GM12878 (cell line): ENCODE data around the gene UBXN10. TPM values are rescaled to one million over a fixed set of nuclear protein-coding genes. Genes with fewer than 3 reads are reported as not detected.

Experiments used
- ATAC-seq: fragments of 200-7000 bp; cut with Tn5 transposase; 3 replicates; pipeline ENCODE4 v1.9.1; 2020; ENCODE audit warnings: mild to moderate bottlenecking, moderate library complexity
- BruUV-seq: library from RNA; stranded (reverse); fragments of 400-500 nt; replicated peaks from 2 replicates; lab custom pipeline; 2021; lab: Mats Ljungman, UMichigan
- CTCF ChIA-PET: fragments of 300-600 bp; sonication (Branson Sonifier 250); formaldehyde crosslinking; extraction: SDS; loops from one replicate; lab custom pipeline; 2021; ENCODE audit warnings: inconsistent platforms; lab: Yijun Ruan, JAX
- POLR2A ChIA-PET: fragments of 350-600 bp; formaldehyde crosslinking; extraction: SDS; loops from one replicate; lab custom pipeline; 2021; ENCODE audit warnings: inconsistent platforms; lab: Charles Lee
- RAD21 ChIA-PET: fragments of 300-600 bp; sonication (Branson Sonifier 250); formaldehyde crosslinking; loops from one replicate; lab custom pipeline; 2023; ENCODE audit warnings: antibody characterized with exemption; ENCODE audit not compliant: unreplicated experiment; lab: Charles Lee
- SMC1A ChIA-PET: fragments of 300-600 bp; sonication (Branson Sonifier 250); formaldehyde crosslinking; loops from one replicate; lab custom pipeline; 2023; ENCODE audit not compliant: unreplicated experiment, uncharacterized antibody; lab: Charles Lee
- DNase-seq: peaks from one replicate; pipeline ENCODE4 v3.0.0-alpha.2; 2011; ENCODE audit warnings: low read depth, low spot score
- FAIRE-seq: peaks from 3 replicates; lab custom pipeline; 2011; peaks lifted over from hg19 to GRCh38; lab: Jason Lieb, UNC
- H2AFZ ChIP-seq: 2 replicates; pipeline ENCODE4 v1.6.0; 2011; ENCODE audit warnings: low read depth, low read length, control low read depth; ENCODE audit not compliant: control insufficient read depth
- H3K27ac ChIP-seq: 2 replicates; pipeline ENCODE4 v1.5.1; 2011; ENCODE audit warnings: control low read depth; ENCODE audit not compliant: control insufficient read depth, insufficient read depth
- H3K27me3 ChIP-seq, 2 experiments: replicated peaks in 1 of 2; 2 replicates each; pipeline versions ENCODE4 v1.6.0 to v1.6.1; 2011; ENCODE audit warnings: low read length in 1 of 2; ENCODE audit not compliant: control insufficient read depth in 2 of 2, insufficient read depth in 2 of 2
- H3K36me3 ChIP-seq, 2 experiments: 2 replicates each; pipeline ENCODE4 v1.5.1; 2011; ENCODE audit warnings: low read length in 1 of 2; ENCODE audit not compliant: control insufficient read depth in 2 of 2, insufficient read depth in 2 of 2
- H3K4me1 ChIP-seq: 2 replicates; pipeline ENCODE4 v1.6.1; 2011; ENCODE audit warnings: mild to moderate bottlenecking, low read length, moderate library complexity, mixed read lengths; ENCODE audit not compliant: control insufficient read depth, insufficient read depth
- H3K4me2 ChIP-seq: 2 replicates; pipeline ENCODE4 v1.6.0; 2011; ENCODE audit warnings: control low read depth; ENCODE audit not compliant: control insufficient read depth, insufficient read depth
- H3K4me3 ChIP-seq: fragments of 200-600 bp; sonication (generic); 2 replicates; pipeline ENCODE4 v1.5.1; 2016
- H3K79me2 ChIP-seq: 2 replicates; pipeline ENCODE4 v1.6.0; 2011; ENCODE audit warnings: low read length; ENCODE audit not compliant: control insufficient read depth, insufficient read depth
- H3K9ac ChIP-seq: 2 replicates; pipeline ENCODE4 v1.8.0; 2011; ENCODE audit warnings: low read length, control low read depth, mixed read lengths; ENCODE audit not compliant: control insufficient read depth, insufficient read depth
- H3K9me3 ChIP-seq: replicated peaks from 3 replicates; pipeline ENCODE4 v1.5.1; 2011; ENCODE audit warnings: mild to moderate bottlenecking, low read length; ENCODE audit not compliant: control insufficient read depth, insufficient read depth
- H4K20me1 ChIP-seq: 2 replicates; pipeline ENCODE4 v1.6.0; 2011; ENCODE audit not compliant: control insufficient read depth, insufficient read depth
- CTCF ChIP-seq, 3 experiments: IDR thresholded peaks in 2 of 3; conservative IDR thresholded peaks in 1 of 3; 2 replicates each; pipeline ENCODE4 v1.5.1; 2011; ENCODE audit warnings: low read depth in 3 of 3, low read length in 3 of 3, mild to moderate bottlenecking in 3 of 3, control low read depth in 2 of 3, moderate library complexity in 2 of 3, inconsistent platforms in 1 of 3, mixed read lengths in 1 of 3; ENCODE audit not compliant: control insufficient read depth in 2 of 3, insufficient read depth in 1 of 3; ENCODE audit errors: extremely low read depth in 1 of 3
- HCFC1 ChIP-seq: fragments of 150-350 bp; IDR thresholded peaks from 2 replicates; pipeline ENCODE4 v1.6.1; 2014; ENCODE audit warnings: low read length
- HDAC2 ChIP-seq: fragments of 200-600 bp; sonication (generic); IDR thresholded peaks from 2 replicates; pipeline ENCODE4 v1.6.1; 2017
- KLF5 ChIP-seq: fragments of 450-650 bp; IDR thresholded peaks from 2 replicates; pipeline ENCODE4 v1.6.1; 2014; ENCODE audit warnings: mild to moderate bottlenecking; ENCODE audit not compliant: partially characterized antibody
- NFYA ChIP-seq: IDR thresholded peaks from 2 replicates; pipeline ENCODE4 v1.6.1; 2011; ENCODE audit warnings: low read depth, mild to moderate bottlenecking, low read length, improper control_type of control experiment, borderline replicate concordance
- SMC3 ChIP-seq: IDR thresholded peaks from 2 replicates; pipeline ENCODE4 v1.6.1; 2011; ENCODE audit warnings: low read length, improper control_type of control experiment, borderline replicate concordance
- WGBS: methylation state at CpG from one replicate; pipeline ENCODE4 v1.1.6; 2016; ENCODE audit warnings: low lambda C conversion rate; ENCODE audit not compliant: insufficient replicate concordance, insufficient coverage; ENCODE audit errors: missing lambda C conversion rate; 5-methylcytosine and 5-hydroxymethylcytosine counted together
- in situ Hi-C: fragments of 300-500 bp; cut with MboI; formaldehyde crosslinking; loops from 9 replicates; pipeline ENCODE4 v1.14.3; 2018; ENCODE audit warnings: mixed read lengths
- intact Hi-C: fragments of 100-400 bp; cut with micrococcal nuclease; formaldehyde crosslinking; loops from one replicate; pipeline ENCODE4 v1.14.2; 2022; ENCODE audit not compliant: unreplicated experiment
- polyA plus RNA-seq, 11 experiments: library from polyadenylated mRNA; depleted of rRNA in 4 of 11; unstranded in 6 of 11; stranded (reverse) in 5 of 11; fragments of >200 nt; fragmentation: Nextera tagmentation in 4 of 11; fragmentation: Illumina TruSeq in 1 of 11; extraction: Ambion mirVana in 4 of 11; extraction: Trizol in 1 of 11; gene quantifications; 1 replicate in 1 of 11; 2 replicates in 10 of 11; pipeline versions ENCODE4 v1.2.1 to v1.2.3, GENCODE V29; 2011 to 2016; ENCODE audit warnings: inconsistent platforms in 2 of 11, missing spikeins in 2 of 11, low read depth in 1 of 11
- total RNA-seq, 4 experiments: library from RNA; depleted of rRNA in 3 of 4; stranded (reverse); fragments of >200 nt in 3 of 4; fragmentation: Illumina TruSeq in 1 of 4; extraction: Trizol in 1 of 4; gene quantifications; 2 replicates each; pipeline versions ENCODE4 v1.2.1 to v1.2.3, GENCODE V29; 2013 to 2021

The UBXN10 gene
- total and polyA plus RNA-seq, 10 of the 15 experiments (the other 5 are each of a cell fraction or from before 2014, with no cell fraction given), result 0.03 to 0.15 (median 0.06) TPM; not detected in 7

- no TSS peak for BruUV-seq
- ATAC-seq (no peak), FAIRE-seq (no peak), DNase-seq (no peak)
- H3K4me2 ChIP-seq, result no peak overlapping the region
- no peak overlapping the region for H3K9ac ChIP-seq
- no peak overlapping the region for H3K27ac ChIP-seq
- in situ Hi-C loops (no loop called here), intact Hi-C loops (no loop called here)
- no peaks in the 10 kb centered on the region for H4K20me1 ChIP-seq
- H2AFZ ChIP-seq, result no peak overlapping the region
- TF ChIP-seq HCFC1 (no peak), KLF5 (no peak), HDAC2 (no peak), CTCF (IDR thresholded peaks at IDR 0.05 in 2 of 3, conservative IDR thresholded peaks at IDR 0.05 in 1 of 3; ENCODE audit: control insufficient read depth in 2 of 3, extremely low read depth in 1 of 3, insufficient read depth in 1 of 3, low read depth in 3 of 3, low read length in 3 of 3) (no peak), NFYA (no peak), SMC3 (no peak)
- H3K4me1 ChIP-seq, result no peaks in the 10 kb centered on the region
- 5% methylated on average over 2 of the region's 2 CpGs for WGBS
- SMC1A ChIA-PET, result interaction anchor here (1.1 to 1.7 kb wide), 2 partner anchors 13 to 16 kb away, joined by 6 to 7 read pairs; no protein-coding TSS in a partner anchor
- H3K36me3 ChIP-seq, result no peaks in the 10 kb centered on the region
- no peaks in the 10 kb centered on the region; the same call in 2 of the 3 replicates for H3K9me3 ChIP-seq
- CTCF ChIA-PET, result interaction anchor here (1.2 to 5.2 kb wide), 5 partner anchors 8 to 262 kb away, joined by 3 to 20 read pairs (median 4); no protein-coding TSS in a partner anchor
- POLR2A ChIA-PET, result no interaction called here
- H3K27me3 ChIP-seq, result peaks cover 0 to 2% of the 10 kb centered on the region in 2 experiments; a peak in 2 of 4 replicates
- H3K4me3 ChIP-seq, result no peak overlapping the region
- RAD21 ChIA-PET, result interaction anchor here (1.0 to 1.1 kb wide), 2 partner anchors 28 to 262 kb away, joined by 3 to 4 read pairs; no protein-coding TSS in a partner anchor
- no peaks in the 10 kb centered on the region for H3K79me2 ChIP-seq
These were observed 6.3 kb upstream of the UBXN10 start for GRCh38 chr1:20179371-20180128.
